SK-N-SH (cell line): ENCODE measurements around the gene CLEC16A. TPM values are rescaled to one million over a fixed set of nuclear protein-coding genes. Genes with fewer than 3 reads are reported as not detected.
A peak's percentile ranks its signal among the peaks of the same experiment; 100 is the strongest.

Experiments
- CTCF ChIA-PET: fragments of 300-600, 350-600 bp; formaldehyde crosslinking; extraction: SDS; loops from one replicate; lab custom pipeline; 2021; lab: Yijun Ruan, JAX
- POLR2A ChIA-PET: fragments of 350-600 bp; sonication (Branson Sonifier 250); formaldehyde crosslinking; extraction: SDS; loops from one replicate; lab custom pipeline; 2020; ENCODE audit warnings: antibody characterized with exemption, inconsistent platforms; lab: Yijun Ruan, JAX
- DNase-seq: peaks from one replicate; pipeline ENCODE4 v3.0.0; 2012
- H2AFZ ChIP-seq: fragments of 200-600 bp; sonication (generic); 2 replicates; pipeline ENCODE4 v1.8.1; 2016; ENCODE audit warnings: antibody characterized with exemption, mild to moderate bottlenecking, low read depth
- H3F3A ChIP-seq: fragments of 200-600 bp; sonication (generic); replicated peaks from 2 replicates; pipeline ENCODE3; 2016; ENCODE audit warnings: antibody characterized with exemption, mild to moderate bottlenecking; ENCODE audit not compliant: insufficient read depth
- H3K27ac ChIP-seq, 2 experiments: fragments of 200-500 bp in 1 of 2; fragments of 200-600 bp in 1 of 2; sonication (Bioruptor generic) in 1 of 2; sonication (generic), shearing (Covaris generic) in 1 of 2; 2 replicates each; pipeline versions ENCODE4 v1.5.1 to v1.6.1; 2014 to 2016; ENCODE audit warnings: low read depth in 2 of 2, inconsistent platforms in 1 of 2, low read length in 1 of 2, mild to moderate bottlenecking in 1 of 2, mixed read lengths in 1 of 2
- H3K27me3 ChIP-seq: fragments of 200-600 bp; sonication (generic), shearing (Covaris generic); 2 replicates; pipeline ENCODE4 v1.6.1; 2016; ENCODE audit warnings: mixed run types; ENCODE audit not compliant: insufficient read depth
- H3K36me3 ChIP-seq, 2 experiments: fragments of 200-500 bp in 1 of 2; fragments of 200-600 bp in 1 of 2; sonication (Bioruptor generic) in 1 of 2; sonication (generic) in 1 of 2; replicated peaks in 1 of 2; 2 replicates each; pipeline versions ENCODE3 to v1.5.1; 2014 to 2016; ENCODE audit warnings: low read length in 1 of 2, mild to moderate bottlenecking in 1 of 2; ENCODE audit not compliant: insufficient read depth in 2 of 2, control insufficient read depth in 1 of 2
- H3K4me1 ChIP-seq, 2 experiments: fragments of 200-500 bp in 1 of 2; fragments of 200-600 bp in 1 of 2; sonication (Bioruptor generic) in 1 of 2; sonication (generic), shearing (Covaris generic) in 1 of 2; 2 replicates each; pipeline versions ENCODE4 v1.5.1 to v1.6.1; 2014 to 2016; ENCODE audit warnings: low read depth in 1 of 2, low read length in 1 of 2, mixed run types in 1 of 2; ENCODE audit not compliant: insufficient read depth in 2 of 2, control insufficient read depth in 1 of 2
- H3K4me2 ChIP-seq: fragments of 200-600 bp; sonication (generic), shearing (Covaris generic); 2 replicates; pipeline ENCODE4 v1.6.1; 2017; ENCODE audit warnings: mixed run types
- H3K4me3 ChIP-seq, 2 experiments: fragments of 200-500 bp in 1 of 2; fragments of 200-600 bp in 1 of 2; sonication (Bioruptor generic) in 1 of 2; sonication (generic), shearing (Covaris generic) in 1 of 2; 2 replicates each; pipeline versions ENCODE4 v1.5.1 to v1.8.1; 2014 to 2016; ENCODE audit warnings: low read depth in 2 of 2, inconsistent platforms in 1 of 2, low read length in 1 of 2, mild to moderate bottlenecking in 1 of 2, mixed read lengths in 1 of 2, moderate library complexity in 1 of 2
- H3K79me2 ChIP-seq: fragments of 200-600 bp; sonication (generic); 2 replicates; pipeline ENCODE4 v1.8.1; 2017; ENCODE audit warnings: mild to moderate bottlenecking; ENCODE audit not compliant: insufficient read depth
- H3K9ac ChIP-seq: fragments of 200-600 bp; sonication (generic); 2 replicates; pipeline ENCODE4 v1.6.1; 2017; ENCODE audit warnings: mixed run types
- H3K9me2 ChIP-seq: fragments of 200-600 bp; sonication (generic); 2 replicates; pipeline ENCODE4 v1.6.1; 2017; ENCODE audit warnings: mixed run types
- H3K9me3 ChIP-seq: fragments of 200-600 bp; sonication (generic); 2 replicates; pipeline ENCODE4 v1.6.1; 2017; ENCODE audit warnings: mixed run types, mild to moderate bottlenecking, moderate library complexity
- H4K20me1 ChIP-seq: fragments of 200-600 bp; sonication (generic); 2 replicates; pipeline ENCODE4 v1.6.1; 2017; ENCODE audit warnings: mild to moderate bottlenecking, mixed run types; ENCODE audit not compliant: insufficient read depth
- ELF1 ChIP-seq: IDR thresholded peaks from 2 replicates; pipeline ENCODE4 v1.4.0; 2012
- EP300 ChIP-seq, 2 experiments: IDR thresholded peaks; 2 replicates each; pipeline versions ENCODE4 v1.4.0 to v1.6.1; 2012; ENCODE audit warnings: borderline replicate concordance in 1 of 2, low read depth in 1 of 2, low read length in 1 of 2
- FOSL2 ChIP-seq: IDR thresholded peaks from 2 replicates; pipeline ENCODE4 v1.4.0; 2012; ENCODE audit warnings: low read depth, mild to moderate bottlenecking, moderate library complexity, borderline replicate concordance
- FOXJ3 ChIP-seq: sonication (generic); formaldehyde crosslinking; IDR thresholded peaks from 2 replicates; pipeline ENCODE4 v1.5.1; 2020; ENCODE audit warnings: mild to moderate bottlenecking, missing genetic modification reagents
- GATA2 ChIP-seq: sonication (generic); formaldehyde crosslinking; IDR thresholded peaks from 2 replicates; pipeline ENCODE4 v1.5.0; 2020; ENCODE audit warnings: mild to moderate bottlenecking, missing genetic modification reagents
- JUND ChIP-seq: IDR thresholded peaks from 2 replicates; pipeline ENCODE4 v1.4.0; 2012
- MEF2A ChIP-seq: IDR thresholded peaks from 2 replicates; pipeline ENCODE4 v1.4.0; 2012; ENCODE audit warnings: low read depth, borderline replicate concordance
- NRF1 ChIP-seq: IDR thresholded peaks from 2 replicates; pipeline ENCODE4 v1.6.1; 2012; ENCODE audit warnings: low read depth, mild to moderate bottlenecking, low read length
- RAD21 ChIP-seq: IDR thresholded peaks from 2 replicates; pipeline ENCODE4 v1.6.1; 2012; ENCODE audit warnings: mild to moderate bottlenecking, low read length
- RCOR1 ChIP-seq: fragments of 150-350 bp; IDR thresholded peaks from 2 replicates; pipeline ENCODE4 v1.6.1; 2017; ENCODE audit warnings: antibody characterized with exemption, low read length
- REST ChIP-seq: IDR thresholded peaks from 2 replicates; pipeline ENCODE4 v1.6.1; 2012; ENCODE audit warnings: mild to moderate bottlenecking, low read depth, low read length, moderate library complexity
- RXRA ChIP-seq: IDR thresholded peaks from 2 replicates; pipeline ENCODE4 v1.4.0; 2012; ENCODE audit warnings: low read depth, mild to moderate bottlenecking, borderline replicate concordance
- SMC3 ChIP-seq: IDR thresholded peaks from 2 replicates; pipeline ENCODE4 v1.6.1; 2012; ENCODE audit warnings: low read depth, low read length, improper control_type of control experiment
- TAF1 ChIP-seq: IDR thresholded peaks from 2 replicates; pipeline ENCODE4 v1.6.1; 2012; ENCODE audit warnings: low read depth, mild to moderate bottlenecking, low read length, moderate library complexity, borderline replicate concordance
- TCF12 ChIP-seq: IDR thresholded peaks from 2 replicates; pipeline ENCODE4 v1.4.0; 2012
- YY1 ChIP-seq: IDR thresholded peaks from 2 replicates; pipeline ENCODE4 v1.4.0; 2012; ENCODE audit warnings: low read depth, mild to moderate bottlenecking
- WGBS: methylation state at CpG from one replicate; pipeline ENCODE4 v1.1.6; 2017; ENCODE audit warnings: low lambda C conversion rate; 5-methylcytosine and 5-hydroxymethylcytosine counted together
- polyA plus RNA-seq, 3 experiments: library from polyadenylated mRNA; depleted of rRNA; stranded (reverse); fragments of >200 nt; gene quantifications; 2 replicates each; pipeline ENCODE4 v1.2.3, GENCODE V29; 2012
- TF ChIP-seq, protein P1 (sequence below): fragments of 200-600 bp; sonication (generic); IDR thresholded peaks from 2 replicates; pipeline ENCODE4 v1.6.1; 2017; ENCODE audit warnings: antibody characterized with exemption, mild to moderate bottlenecking, moderate library complexity
- TF ChIP-seq, protein P2 (sequence below): IDR thresholded peaks from 2 replicates; pipeline ENCODE4 v1.4.0; 2012; ENCODE audit warnings: low read depth

CLEC16A gene
- polyA plus RNA-seq, 1 of the 3 experiments (the other 2 are of a cell fraction): 13.7 TPM

DNA sequence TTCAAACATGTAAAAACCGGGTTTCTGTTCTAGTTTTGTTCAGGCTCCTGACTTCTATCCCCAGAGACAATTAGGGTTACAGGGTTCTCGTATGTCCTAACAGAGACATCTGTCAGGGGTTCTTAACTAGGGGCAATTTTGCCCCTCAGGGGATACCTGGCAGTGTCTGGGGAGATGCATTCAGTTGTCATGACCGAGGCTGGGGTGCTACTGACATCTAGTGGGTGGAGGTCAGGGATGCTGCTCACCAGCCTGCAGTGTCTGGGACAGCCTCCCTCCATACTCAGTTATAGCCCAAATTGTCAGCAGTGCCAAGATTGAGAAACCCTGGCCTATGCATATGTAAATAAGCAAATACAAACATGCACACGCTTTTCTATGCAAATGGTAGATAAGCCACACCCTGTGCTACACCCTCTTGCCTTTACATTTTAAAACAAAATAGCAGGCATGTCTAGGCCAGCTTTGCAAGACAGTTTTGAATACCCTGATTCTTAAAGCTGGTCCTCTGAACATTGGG, 37.4 kb downstream of the CLEC16A start:
- H3K4me1 ChIP-seq: peaks cover 0 to 6% of the 10 kb centered on the region in 2 experiments; a peak in 2 of 4 replicates
- no peaks in the 10 kb centered on the region for H3K27me3 ChIP-seq
- H3K9ac ChIP-seq: no peak overlapping the region
- H3K9me2 ChIP-seq: no peaks in the 10 kb centered on the region
- peaks cover 18 to 37% of the 10 kb centered on the region in 2 experiments for H3K36me3 ChIP-seq
- TF ChIP-seq SMC3: peak; percentile 46
- peak; percentile 47 for TF ChIP-seq RAD21
- TF ChIP-seq, protein P1, sequence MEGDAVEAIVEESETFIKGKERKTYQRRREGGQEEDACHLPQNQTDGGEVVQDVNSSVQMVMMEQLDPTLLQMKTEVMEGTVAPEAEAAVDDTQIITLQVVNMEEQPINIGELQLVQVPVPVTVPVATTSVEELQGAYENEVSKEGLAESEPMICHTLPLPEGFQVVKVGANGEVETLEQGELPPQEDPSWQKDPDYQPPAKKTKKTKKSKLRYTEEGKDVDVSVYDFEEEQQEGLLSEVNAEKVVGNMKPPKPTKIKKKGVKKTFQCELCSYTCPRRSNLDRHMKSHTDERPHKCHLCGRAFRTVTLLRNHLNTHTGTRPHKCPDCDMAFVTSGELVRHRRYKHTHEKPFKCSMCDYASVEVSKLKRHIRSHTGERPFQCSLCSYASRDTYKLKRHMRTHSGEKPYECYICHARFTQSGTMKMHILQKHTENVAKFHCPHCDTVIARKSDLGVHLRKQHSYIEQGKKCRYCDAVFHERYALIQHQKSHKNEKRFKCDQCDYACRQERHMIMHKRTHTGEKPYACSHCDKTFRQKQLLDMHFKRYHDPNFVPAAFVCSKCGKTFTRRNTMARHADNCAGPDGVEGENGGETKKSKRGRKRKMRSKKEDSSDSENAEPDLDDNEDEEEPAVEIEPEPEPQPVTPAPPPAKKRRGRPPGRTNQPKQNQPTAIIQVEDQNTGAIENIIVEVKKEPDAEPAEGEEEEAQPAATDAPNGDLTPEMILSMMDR: peak; percentile 60
- TF ChIP-seq JUND: no peak
- TF ChIP-seq ELF1: no peak
- no peak overlapping the region for H2AFZ ChIP-seq
- ChIA-PET CTCF (interaction anchor here (0.8 to 4.3 kb wide), 4 partner anchors 10 to 274 kb away, joined by 3 to 30 read pairs (median 10); partner anchors contain the start of gene SOCS1), POLR2A (no interaction called here)
- no peak overlapping the region for H3K4me2 ChIP-seq
- peak; percentile 53 for DNase-seq
- no peaks in the 10 kb centered on the region for H3F3A ChIP-seq
- H4K20me1 ChIP-seq: no peaks in the 10 kb centered on the region
- no peaks in the 10 kb centered on the region for H3K9me3 ChIP-seq
- WGBS: 89% methylated on average over 4 of the region's 4 CpGs
- H3K79me2 ChIP-seq: no peaks in the 10 kb centered on the region
- H3K27ac ChIP-seq: no peak overlapping the region
- no peak overlapping the region for H3K4me3 ChIP-seq

DNA sequence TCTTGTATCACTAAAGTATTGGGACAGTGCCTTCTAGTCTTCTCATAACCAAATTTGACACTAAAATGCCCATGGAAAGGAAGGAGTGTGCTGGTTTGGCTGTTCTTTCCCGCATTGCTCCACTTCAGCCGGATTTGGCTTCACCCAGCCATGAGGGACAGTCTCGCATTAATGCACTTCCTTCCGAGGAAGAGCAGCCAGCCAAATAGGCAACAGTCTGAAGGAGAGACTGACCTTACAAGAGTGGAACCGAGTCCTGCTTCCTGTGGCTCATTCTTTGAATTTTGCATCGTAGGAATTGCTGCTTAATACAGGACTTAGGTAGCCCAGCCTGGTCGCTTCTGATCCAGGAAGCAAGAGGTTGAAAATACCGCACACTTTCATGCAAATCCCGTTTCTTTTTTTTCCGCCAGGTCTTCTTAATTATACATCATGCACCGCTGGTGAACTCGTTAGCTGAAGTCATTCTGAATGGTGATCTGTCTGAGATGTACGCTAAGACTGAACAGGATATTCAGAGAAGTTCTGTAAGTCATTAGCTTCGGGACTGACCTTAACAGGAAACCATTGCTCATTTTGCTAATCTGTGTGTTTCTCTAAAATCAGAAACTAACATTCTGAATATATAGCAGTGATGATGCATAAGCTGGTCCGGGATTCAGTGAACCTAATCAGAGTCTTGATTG, 38.2 kb downstream of the CLEC16A start:
- H4K20me1 ChIP-seq: no peaks in the 10 kb centered on the region
- no peak overlapping the region for H3K9ac ChIP-seq
- H3K79me2 ChIP-seq: no peaks in the 10 kb centered on the region
- CTCF ChIA-PET: interaction anchor here (0.7 to 4.3 kb wide), 8 partner anchors 10 to 273 kb away, joined by 3 to 30 read pairs (median 3); partner anchors contain the start of gene SOCS1
- DNase-seq: no peak
- 94% methylated on average over 15 of the region's 15 CpGs for WGBS
- POLR2A ChIA-PET: no interaction called here
- TF ChIP-seq TAF1 (no peak), GATA2 (no peak), EP300 (IDR thresholded peaks at IDR 0.05; ENCODE audit: borderline replicate concordance in 1 of 2, low read depth in 1 of 2, low read length in 1 of 2) (no peak), MEF2A (no peak), FOSL2 (no peak), RAD21 (no peak), NRF1 (no peak), REST (no peak), RCOR1 (no peak), TCF12 (no peak), YY1 (no peak), FOXJ3 (no peak), RXRA (no peak), ELF1 (no peak)
- TF ChIP-seq, protein P1: no peak
- TF ChIP-seq, protein P2, sequence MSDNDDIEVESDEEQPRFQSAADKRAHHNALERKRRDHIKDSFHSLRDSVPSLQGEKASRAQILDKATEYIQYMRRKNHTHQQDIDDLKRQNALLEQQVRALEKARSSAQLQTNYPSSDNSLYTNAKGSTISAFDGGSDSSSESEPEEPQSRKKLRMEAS: no peak
- TF ChIP-seq, all 33 proteins: peak for 0
- Histone ChIP-seq H3K27me3 (no peaks in the 10 kb centered on the region), H3K4me1 (no peaks in the 10 kb centered on the region; a peak in 1 of 4 replicates), H3K9me2 (no peaks in the 10 kb centered on the region), H3K27ac (no peak overlapping the region), H3K4me2 (no peak overlapping the region), H3F3A (no peaks in the 10 kb centered on the region), H3K36me3 (peaks cover 22 to 41% of the 10 kb centered on the region in 2 experiments), H3K9me3 (no peaks in the 10 kb centered on the region), H3K4me3 (no peak overlapping the region), H2AFZ (no peak overlapping the region)
